Stomach (tissue), 9 donors: ENCODE measurements around the gene RNF19B. TPM values are rescaled to one million over a fixed set of nuclear protein-coding genes. Genes with fewer than 3 reads are reported as not detected.

Source experiments
- DNase-seq, 2 donors: peaks; one replicate each; pipeline versions ENCODE4 v3.0.0 to v3.0.0-alpha.2; 2013 to 2019
- H3K27ac ChIP-seq, 5 donors: fragments of 200-600 bp in 4 of 5; sonication (generic) in 4 of 5; one replicate each; pipeline ENCODE4 v1.5.1; 2013 to 2019; ENCODE audit warnings: mild to moderate bottlenecking in 1 of 5, moderate library complexity in 1 of 5
- H3K27me3 ChIP-seq, 3 donors: fragments of 200-600 bp; sonication (generic); one replicate each; pipeline ENCODE4 v1.5.1; 2017 to 2019; ENCODE audit warnings: mixed run types in 1 of 3
- H3K36me3 ChIP-seq, 4 donors: fragments of 200-600 bp; sonication (generic); 1 replicate in 3 of 4; 2 replicates in 1 of 4; pipeline ENCODE4 v1.5.1; 2016 to 2019
- H3K4me1 ChIP-seq, 4 donors: fragments of 200-600 bp; sonication (generic); one replicate each; pipeline ENCODE4 v1.5.1; 2016 to 2019
- H3K4me3 ChIP-seq, 4 donors: fragments of 200-600 bp; sonication (generic) in 3 of 4; one replicate each; pipeline ENCODE4 v1.5.1; 2016 to 2019; ENCODE audit warnings: mild to moderate bottlenecking in 1 of 4
- H3K9me3 ChIP-seq, 4 donors: fragments of 200-600 bp; sonication (generic); one replicate each; pipeline ENCODE4 v1.5.1; 2016 to 2019
- CTCF ChIP-seq, 7 experiments: fragments of 450-650 bp in 4 of 7; fragments of 200-600 bp in 3 of 7; sonication (generic) in 3 of 7; IDR thresholded peaks; one replicate each; pipeline ENCODE4 v1.5.1; 2016 to 2019; ENCODE audit warnings: antibody characterized with exemption in 7 of 7, control low read depth in 2 of 7, mild to moderate bottlenecking in 1 of 7
- EP300 ChIP-seq: sonication (generic); formaldehyde crosslinking; IDR thresholded peaks from one replicate; pipeline ENCODE4 v1.6.1; 2017; ENCODE audit warnings: antibody characterized with exemption
- POLR2A ChIP-seq, 4 donors: fragments of 450-650 bp; IDR thresholded peaks; one replicate each; pipeline ENCODE4 v1.6.1; 2016; ENCODE audit warnings: antibody characterized with exemption in 4 of 4, control low read depth in 2 of 4, mild to moderate bottlenecking in 1 of 4, moderate library complexity in 1 of 4
- POLR2AphosphoS5 ChIP-seq, 3 donors: sonication (generic); formaldehyde crosslinking; IDR thresholded peaks; one replicate each; pipeline ENCODE4 v1.6.1; 2016; ENCODE audit warnings: antibody characterized with exemption in 3 of 3
- WGBS, 5 donors: extraction: QIAGEN DNeasy Blood & Tissue Kit in 3 of 5; methylation state at CpG; one replicate each; pipeline versions ENCODE4 v1.1.5 to v1.1.7; 2013 to 2018; 5-methylcytosine and 5-hydroxymethylcytosine counted together
- intact Hi-C: fragments of 100-400 bp; cut with DNase I; formaldehyde crosslinking; loops from one replicate; pipeline ENCODE4 v1.15.1; 2023; ENCODE audit warnings: low total_unique reads
- polyA plus RNA-seq, 3 donors: library from polyadenylated mRNA; stranded (reverse); fragments of 200-250 nt; gene quantifications; one replicate each; pipeline ENCODE4 v1.2.3, GENCODE V29; 2013
- total RNA-seq, 5 donors: library from RNA; depleted of rRNA; stranded (reverse); fragments of >200 nt; gene quantifications; one replicate each; pipeline versions ENCODE4 v1.1.0 to v1.2.3, GENCODE V29; 2014 to 2016
- donor health status: healthy with polysubstance abuse.
- donor health status: Bipolar disorder and iron deficiency.
- donor health status: healthy.

The RNF19B gene
- total and polyA plus RNA-seq, 8 donors: 0.58 to 29.5 (median 9.7) TPM

DNA sequence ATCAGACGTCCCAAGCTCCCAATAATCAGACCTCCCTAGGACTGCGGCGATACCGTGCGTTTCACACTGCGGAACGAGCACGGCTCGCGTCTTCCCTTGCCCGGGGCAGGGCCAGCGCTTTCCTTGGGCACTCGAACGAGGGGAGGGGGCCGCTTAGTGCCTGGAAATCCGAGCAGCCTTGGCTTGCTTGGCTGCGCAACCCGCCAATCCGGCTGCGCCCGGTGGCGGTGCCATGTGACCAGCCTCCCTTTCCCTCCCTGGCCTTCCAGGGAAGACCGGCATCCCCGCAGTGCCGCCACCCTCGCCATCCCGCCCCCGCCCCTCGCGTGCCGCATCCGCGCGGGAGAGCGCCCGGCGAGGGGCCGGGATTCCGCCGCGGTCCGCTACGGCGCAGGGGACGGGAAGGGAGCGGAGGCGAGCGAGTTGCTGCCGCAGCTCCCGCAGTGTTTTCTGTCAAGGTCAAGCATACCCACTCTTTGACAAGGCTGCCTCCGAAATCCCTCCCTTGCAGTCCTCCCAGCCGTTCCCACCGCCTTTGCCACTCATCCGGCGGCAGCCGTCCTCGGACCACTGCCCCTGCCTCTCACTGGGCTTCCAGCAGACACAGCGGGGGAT is 8.3 kb upstream of the RNF19B start:
- peaks cover 0 to 10% (median 9%) of the 10 kb centered on the region in 4 donors for H3K4me1 ChIP-seq
- H3K27me3 ChIP-seq: peaks cover 0 to 11% (median 4%) of the 10 kb centered on the region in 3 donors
- no peaks in the 10 kb centered on the region for H3K9me3 ChIP-seq
- peak overlapping the region; percentile 29 to 73 (median 42) for H3K27ac ChIP-seq
- H3K36me3 ChIP-seq: no peaks in the 10 kb centered on the region
- intact Hi-C loops: no loop called here
- DNase-seq: peak; percentile 70 to 86
- 2 to 5% (median 3%) methylated on average over 19 to 58 of the region's 58 CpGs for WGBS, 5 donors
- TF ChIP-seq POLR2A (IDR thresholded peaks at IDR 0.05) (no peak), POLR2AphosphoS5 (IDR thresholded peaks at IDR 0.05) (peak; percentile 17 to 48 (median 41)), CTCF (IDR thresholded peaks at IDR 0.05) (no peak), EP300 (no peak)
- H3K4me3 ChIP-seq: peak overlapping the region; percentile 54 to 60 (median 59)

GRCh38 chr1:32971576-32971975 is 7.0 kb upstream of the RNF19B start:
- no peak for TF ChIP-seq EP300
- TF ChIP-seq POLR2AphosphoS5 (IDR thresholded peaks at IDR 0.05): no peak
- Histone ChIP-seq H3K4me1 (peaks cover 0 to 10% (median 9%) of the 10 kb centered on the region in 4 donors), H3K9me3 (no peaks in the 10 kb centered on the region), H3K27me3 (peaks cover 0 to 11% (median 4%) of the 10 kb centered on the region in 3 donors), H3K27ac (no peak overlapping the region), H3K36me3 (no peaks in the 10 kb centered on the region), H3K4me3 (no peak overlapping the region)
- intact Hi-C loops: no loop called here
- 84 to 96% (median 94%) methylated on average over 3 of the region's 3 CpGs for WGBS, 5 donors
- DNase-seq: no peak

- TF ChIP-seq CTCF (IDR thresholded peaks at IDR 0.05) (no peak), POLR2AphosphoS5 (IDR thresholded peaks at IDR 0.05) (no peak), EP300 (no peak), POLR2A (IDR thresholded peaks at IDR 0.05) (no peak)
- H3K27ac ChIP-seq: no peak overlapping the region
- 82 to 97% (median 91%) methylated on average over 1 of the region's 1 CpG for WGBS, 5 donors
- DNase-seq: no peak
- peaks cover 0 to 11% (median 4%) of the 10 kb centered on the region in 3 donors for H3K27me3 ChIP-seq
- H3K4me3 ChIP-seq: no peak overlapping the region
- no peaks in the 10 kb centered on the region for H3K36me3 ChIP-seq
- intact Hi-C loops: no loop called here
- peaks cover 0 to 10% (median 9%) of the 10 kb centered on the region in 4 donors for H3K4me1 ChIP-seq
- H3K9me3 ChIP-seq: no peaks in the 10 kb centered on the region
Observed at GRCh38 chr1:32971156-32971555, 6.5 kb upstream of the RNF19B start.

DNA sequence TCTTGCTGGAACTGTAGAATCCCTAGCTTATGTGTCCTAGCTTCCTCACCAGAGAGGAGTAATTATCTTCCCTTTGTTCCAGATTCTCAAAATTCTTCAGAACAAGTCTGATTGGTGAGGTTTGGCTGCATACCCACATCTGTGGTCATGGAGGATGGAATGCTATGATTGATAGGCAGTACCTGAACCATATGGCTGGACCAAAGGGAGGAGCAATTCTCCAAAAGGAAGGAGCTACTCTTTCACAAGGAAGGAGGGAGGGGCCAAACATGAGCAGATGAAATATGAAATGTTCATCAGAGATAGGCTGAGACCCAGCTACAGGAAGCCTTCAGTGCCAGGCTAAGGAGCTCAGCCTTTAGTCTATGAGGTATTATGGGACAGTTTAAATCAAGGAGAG is 5.0 kb upstream of the RNF19B start:
- no peaks in the 10 kb centered on the region for H3K9me3 ChIP-seq
- H3K27me3 ChIP-seq: peaks cover 0 to 11% (median 4%) of the 10 kb centered on the region in 3 donors
- intact Hi-C loops: no loop called here
- H3K4me1 ChIP-seq: peaks cover 0 to 16% (median 10%) of the 10 kb centered on the region in 4 donors
- no peaks in the 10 kb centered on the region for H3K36me3 ChIP-seq
- no peak for DNase-seq
- H3K27ac ChIP-seq: no peak overlapping the region
- no peak overlapping the region for H3K4me3 ChIP-seq
- TF ChIP-seq POLR2A (IDR thresholded peaks at IDR 0.05) (no peak), EP300 (no peak), POLR2AphosphoS5 (IDR thresholded peaks at IDR 0.05) (no peak), CTCF (IDR thresholded peaks at IDR 0.05) (no peak)
